Inferior parietal cortex (tissue), 1 donor: ENCODE measurements around the gene LGALS12.
"Not testable (repeated sequence)": the region's sequence is repeated elsewhere in the genome, so short reads cannot be mapped to it uniquely, and the experiment has no call there.

Experiments
- DNase-seq: peaks from one replicate; pipeline ENCODE4 v3.0.0-alpha.2; 2016; ENCODE audit errors: extremely low spot score

Gene LGALS12

DNA sequence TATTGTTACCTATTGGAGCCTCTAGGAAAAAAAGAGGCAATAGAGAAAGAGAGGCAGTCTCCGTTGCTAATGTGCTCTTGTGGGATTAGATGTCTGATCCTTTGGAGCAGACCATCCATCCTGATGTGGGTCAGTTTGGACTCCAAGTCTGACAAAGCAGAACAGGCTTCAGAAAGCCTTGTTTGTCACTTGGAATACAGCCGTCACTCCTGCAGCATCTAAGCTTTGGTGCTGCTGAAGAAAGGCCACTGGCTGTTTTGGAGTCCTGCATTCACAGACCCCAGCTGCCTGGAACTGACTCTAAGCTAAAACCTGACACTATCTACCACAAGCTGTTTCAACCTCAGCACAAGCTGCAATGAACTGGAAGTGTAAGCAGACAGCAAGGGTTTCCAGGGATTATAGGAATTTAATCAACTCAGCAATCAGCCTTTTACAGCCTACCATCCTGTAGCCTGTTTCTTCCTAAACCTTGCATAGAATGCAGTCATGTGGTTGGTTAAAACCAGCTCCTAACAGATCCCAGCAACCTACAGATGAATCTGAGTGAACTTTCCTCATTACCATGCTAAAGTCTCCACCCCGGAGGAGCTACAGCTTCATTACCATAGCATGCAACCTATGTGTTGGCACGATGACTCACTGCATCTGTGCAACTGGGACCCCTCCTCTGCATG lies 27.1 kb downstream of the LGALS12 start:
- no peak for DNase-seq

DNA sequence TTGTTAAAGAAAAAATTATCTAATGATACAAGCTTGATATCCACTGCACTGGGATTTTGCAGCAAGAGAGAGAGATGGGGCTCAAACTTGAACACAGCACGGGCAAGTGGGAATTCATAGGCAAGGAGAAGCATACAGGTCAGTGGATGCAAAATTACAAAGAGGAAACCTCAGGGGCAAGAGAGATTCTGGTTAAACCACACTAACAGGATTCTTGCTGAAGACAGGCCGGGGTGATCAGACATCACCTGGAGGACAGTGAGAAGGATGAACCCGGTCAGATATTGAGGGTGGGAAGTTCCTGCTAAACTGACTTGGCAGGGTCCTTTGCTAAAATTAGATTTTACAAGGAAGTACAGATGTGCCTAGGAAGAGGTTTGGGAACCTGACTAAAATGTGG lies 28.2 kb downstream of the LGALS12 start:
- no peak for DNase-seq

DNA sequence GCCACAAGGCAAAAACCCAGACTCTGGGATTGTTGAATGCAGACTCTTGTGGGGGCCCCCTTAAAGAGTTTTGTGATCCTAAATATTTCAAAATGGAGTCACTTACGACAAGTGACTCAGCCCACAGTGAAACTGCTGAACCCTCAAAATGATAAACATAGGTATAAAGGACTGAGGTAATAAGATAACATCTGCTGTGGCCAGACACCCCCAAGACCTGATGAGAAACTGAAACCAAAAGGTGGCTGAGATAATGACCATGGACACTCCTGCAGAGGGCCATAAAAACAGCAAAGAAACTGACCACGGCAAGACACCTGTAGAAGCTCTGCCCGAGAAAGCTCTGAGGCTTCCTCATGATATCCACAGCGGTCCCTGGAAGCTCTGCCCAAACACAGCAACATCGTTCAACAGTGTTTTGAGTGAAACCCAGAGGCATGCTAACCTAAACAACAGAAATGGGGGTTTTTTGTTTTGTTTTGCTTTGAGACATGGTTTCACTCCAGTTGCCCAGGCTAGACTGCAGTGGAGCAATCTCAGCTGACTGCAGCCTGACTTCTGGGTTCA lies 29.1 kb downstream of the LGALS12 start:
- no peak for DNase-seq

DNA sequence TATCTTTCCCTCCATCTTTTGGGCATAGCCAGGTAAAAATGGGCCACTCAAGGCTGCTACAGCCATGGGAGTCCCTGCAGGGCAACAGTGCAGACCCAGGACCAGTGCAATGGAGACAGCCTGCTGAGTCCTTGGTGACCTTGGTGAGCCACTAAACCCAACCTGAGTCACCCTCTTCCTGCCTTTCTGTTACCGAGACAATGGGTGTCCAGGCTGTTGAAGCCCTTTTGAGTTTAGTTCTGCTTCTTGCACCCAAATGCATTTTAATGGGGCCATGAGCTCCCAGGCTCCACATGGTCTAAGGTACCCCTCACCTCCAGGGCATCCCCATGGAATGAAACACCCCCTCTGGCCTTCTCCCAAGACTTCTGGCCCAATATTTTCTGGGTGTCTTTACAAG lies 29.9 kb downstream of the LGALS12 start:
- DNase-seq, result no peak

GRCh38 chr11:63536669-63537292 lies 30.9 kb downstream of the LGALS12 start, which contains the start of gene PLAAT4:
TSS of gene PLAAT4 (plus strand) at chr11:63536808. CDS start at chr11:63536869, 61 bp downstream.
- peak; percentile 72 for DNase-seq

DNA sequence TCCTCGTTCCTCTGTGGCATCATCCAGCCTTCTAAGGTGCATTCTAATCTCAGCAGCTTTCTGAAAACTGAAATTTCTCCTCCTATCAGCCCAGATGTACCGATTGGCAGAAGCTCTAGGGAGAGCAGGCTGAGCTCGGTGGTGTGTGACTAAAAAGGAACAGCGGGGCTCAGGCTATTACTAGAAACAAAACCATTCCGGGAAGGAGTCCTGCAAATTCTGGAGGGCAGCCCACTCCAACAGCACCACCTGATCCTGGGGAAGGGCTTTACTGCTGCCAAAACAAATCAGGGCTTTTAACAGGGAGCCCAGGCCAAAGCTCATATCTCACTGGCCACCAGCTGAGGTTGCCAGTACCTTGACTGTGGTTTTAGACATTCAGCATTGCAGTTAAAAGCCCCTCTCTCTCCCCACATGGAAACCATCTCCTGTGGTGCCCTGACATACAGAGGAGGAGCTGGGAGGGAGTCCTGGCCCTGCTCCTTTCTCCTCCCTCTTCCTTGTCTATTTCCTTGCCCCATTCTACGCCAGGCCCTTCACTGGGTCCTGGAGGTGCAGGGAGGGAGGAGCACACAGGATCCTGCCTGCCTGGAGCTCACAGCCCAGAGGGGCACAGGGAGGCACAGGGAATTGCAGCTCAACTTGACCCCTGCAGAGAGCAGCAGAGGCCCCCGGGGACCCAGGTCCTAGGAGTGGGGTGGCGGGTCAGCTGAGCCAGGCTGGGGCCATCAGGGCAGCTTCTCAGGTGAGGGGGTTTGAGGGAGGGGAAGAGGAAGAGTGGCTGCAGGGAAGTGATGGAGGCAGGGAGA lies 31.6 kb downstream of the LGALS12 start:
- peak; percentile 72 for DNase-seq

DNA sequence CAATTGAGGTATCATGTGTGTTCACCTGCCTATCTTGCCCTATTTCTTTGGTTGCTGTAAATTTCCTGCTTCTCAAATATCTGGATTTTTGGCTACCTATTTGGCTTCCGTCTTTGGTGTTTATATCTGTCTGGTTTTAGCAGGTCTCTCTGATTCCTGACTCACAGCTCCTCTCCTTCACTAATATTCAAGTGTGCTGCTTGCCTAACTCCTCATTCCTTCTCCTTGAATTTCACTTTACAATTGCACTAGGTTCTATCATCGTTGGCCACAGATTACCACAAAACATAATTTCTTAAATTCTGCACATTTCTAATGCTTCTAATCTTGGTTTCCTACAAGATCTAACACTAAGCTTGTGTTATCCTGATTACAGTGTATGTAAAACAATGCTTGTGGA lies 36.6 kb downstream of the LGALS12 start:
- DNase-seq, result not testable (repeated sequence)

DNA sequence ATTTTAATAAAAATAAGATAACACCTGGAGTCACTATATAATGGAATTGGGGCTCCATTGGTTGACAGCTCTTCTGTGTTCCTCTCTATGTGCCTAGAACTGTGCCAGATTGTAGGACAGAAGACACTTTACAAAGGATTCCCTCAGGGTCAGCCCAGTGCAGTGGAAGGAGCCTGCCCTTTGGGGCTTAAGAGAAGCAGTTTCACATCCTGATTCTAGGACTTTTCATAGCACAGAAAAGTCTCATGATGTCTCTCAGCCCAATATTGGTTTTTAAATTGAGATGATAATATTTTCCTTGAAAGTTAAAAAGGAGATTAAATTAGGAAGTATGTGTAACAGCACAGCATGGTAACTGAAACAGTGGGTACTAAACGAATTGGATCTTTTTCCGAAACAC lies 37.8 kb downstream of the LGALS12 start:
- no peak for DNase-seq

- no peak for DNase-seq
Observed at GRCh38 chr11:63547061-63547460, 41.2 kb downstream of the LGALS12 start.

GRCh38 chr11:63548178-63548577 lies 42.3 kb downstream of the LGALS12 start:
- no peak for DNase-seq

DNA sequence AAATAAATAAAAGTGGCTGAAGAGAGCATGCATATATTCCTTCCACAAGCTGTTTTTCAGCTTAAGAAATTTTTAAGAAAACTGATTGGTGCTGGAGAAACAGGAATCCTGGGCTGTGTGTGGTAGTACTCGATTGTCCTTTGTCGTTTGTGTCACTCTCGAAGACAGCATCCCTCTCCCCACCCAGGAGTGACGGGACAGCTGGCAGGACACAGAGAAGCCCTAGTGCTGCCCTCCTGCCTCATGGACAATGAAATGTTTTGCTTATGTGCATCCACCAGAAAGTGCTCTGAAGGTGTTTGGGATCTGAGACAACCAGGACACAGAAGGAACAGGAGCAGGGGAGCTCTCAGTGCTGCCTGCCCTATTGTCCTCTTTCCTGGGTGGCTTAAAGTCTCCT lies 43.5 kb downstream of the LGALS12 start:
- no peak for DNase-seq

DNA sequence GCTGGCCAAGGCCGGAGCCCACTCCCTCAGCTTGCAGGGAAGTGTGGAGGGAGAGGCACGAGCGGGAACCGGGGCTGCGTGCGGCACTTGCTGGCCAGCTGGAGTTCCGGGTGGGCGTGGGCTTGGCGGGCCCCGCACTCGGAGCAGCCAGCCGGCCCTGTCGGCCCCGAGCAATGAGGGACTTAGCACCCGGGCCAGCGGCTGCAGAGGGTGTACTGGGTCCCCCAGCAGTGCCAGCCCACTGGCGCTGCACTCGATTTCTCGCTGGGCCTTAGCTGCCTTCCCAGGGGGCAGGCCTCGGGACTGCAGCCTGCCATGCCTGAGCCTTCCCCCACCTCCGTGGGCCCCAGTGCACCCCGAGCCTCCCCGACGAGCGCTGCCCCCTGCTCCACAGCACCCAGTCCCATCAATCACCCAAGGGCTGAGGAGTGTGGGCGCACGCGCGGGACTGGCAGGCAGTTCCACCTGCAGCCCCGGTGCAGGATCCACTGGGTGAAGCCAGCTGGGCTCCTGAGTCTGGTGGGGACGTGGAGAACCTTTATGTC lies 44.3 kb downstream of the LGALS12 start:
- not testable (repeated sequence) for DNase-seq

- DNase-seq, result no peak
Observed at GRCh38 chr11:63551091-63551888, 45.4 kb downstream of the LGALS12 start.

GRCh38 chr11:63551889-63552266 lies 46.0 kb downstream of the LGALS12 start:
- DNase-seq, result no peak

DNA sequence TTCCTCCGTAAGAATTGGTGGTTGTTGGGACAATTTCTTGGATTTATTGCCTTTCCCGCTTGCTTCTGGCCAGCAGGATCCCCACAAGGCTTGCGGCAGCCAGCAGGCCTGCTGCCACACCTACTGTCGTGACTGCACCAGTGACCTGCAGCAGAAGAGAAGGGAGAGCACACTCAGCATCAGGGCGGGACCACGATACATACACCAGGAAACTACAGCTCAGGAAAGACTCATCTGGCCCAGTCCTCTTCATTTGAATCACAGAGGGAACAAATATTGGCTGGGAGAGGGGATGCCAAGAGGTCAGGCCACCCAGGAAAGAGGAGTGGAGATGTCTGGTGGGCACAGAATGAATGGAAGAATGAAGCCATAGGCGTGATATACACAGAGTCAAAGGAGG lies 47.0 kb downstream of the LGALS12 start:
- no peak for DNase-seq

GRCh38 chr11:63553759-63554158 lies 47.9 kb downstream of the LGALS12 start:
- DNase-seq, result no peak

DNA sequence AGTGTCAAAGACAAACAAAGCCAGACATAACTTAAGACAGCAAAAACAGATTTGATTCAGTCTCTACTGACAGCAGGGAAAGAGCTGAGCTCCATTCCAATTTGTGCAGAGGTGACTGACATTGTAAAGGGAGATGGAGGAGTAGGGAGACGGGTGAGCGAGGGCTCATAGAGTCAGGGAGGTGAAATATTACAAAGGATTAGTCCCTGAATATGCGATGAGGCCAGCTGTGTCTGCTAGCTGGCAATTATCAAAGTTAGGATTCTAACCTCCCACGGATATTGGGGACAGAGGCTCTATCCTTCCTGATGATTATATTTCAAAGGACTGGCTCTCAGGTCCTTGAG lies 49.0 kb downstream of the LGALS12 start:
- DNase-seq, result no peak

DNA sequence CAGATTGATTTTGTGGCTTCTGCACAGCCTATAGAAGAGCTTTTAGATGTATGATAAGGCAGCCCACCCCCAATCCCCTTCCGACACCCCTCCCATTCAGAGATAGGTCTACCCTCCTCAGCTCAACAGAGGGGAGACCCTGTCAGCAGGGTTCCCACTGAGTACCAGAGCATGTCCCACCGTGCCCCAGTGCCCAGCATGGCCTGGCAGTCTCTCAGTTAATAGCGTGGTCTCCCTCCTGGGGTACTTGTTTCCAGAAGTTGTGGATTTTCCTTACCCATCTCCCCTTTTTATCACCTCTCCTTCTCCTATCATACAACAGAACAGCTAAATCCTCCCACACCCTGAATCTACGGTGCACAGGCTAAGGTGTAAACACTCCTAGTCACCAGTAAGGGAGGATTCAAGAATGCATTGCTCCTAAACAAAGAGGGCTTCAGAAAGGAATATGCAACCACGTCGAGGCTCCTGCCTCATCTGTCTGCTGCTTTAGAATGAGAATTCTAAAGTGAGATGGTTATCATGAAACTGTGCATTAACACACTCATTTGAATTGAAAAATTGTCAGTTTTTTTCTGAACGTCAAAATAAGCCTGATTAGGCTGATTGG lies 50.6 kb downstream of the LGALS12 start:
- no peak for DNase-seq

GRCh38 chr11:63557570-63557969 lies 51.7 kb downstream of the LGALS12 start:
- no peak for DNase-seq

DNA sequence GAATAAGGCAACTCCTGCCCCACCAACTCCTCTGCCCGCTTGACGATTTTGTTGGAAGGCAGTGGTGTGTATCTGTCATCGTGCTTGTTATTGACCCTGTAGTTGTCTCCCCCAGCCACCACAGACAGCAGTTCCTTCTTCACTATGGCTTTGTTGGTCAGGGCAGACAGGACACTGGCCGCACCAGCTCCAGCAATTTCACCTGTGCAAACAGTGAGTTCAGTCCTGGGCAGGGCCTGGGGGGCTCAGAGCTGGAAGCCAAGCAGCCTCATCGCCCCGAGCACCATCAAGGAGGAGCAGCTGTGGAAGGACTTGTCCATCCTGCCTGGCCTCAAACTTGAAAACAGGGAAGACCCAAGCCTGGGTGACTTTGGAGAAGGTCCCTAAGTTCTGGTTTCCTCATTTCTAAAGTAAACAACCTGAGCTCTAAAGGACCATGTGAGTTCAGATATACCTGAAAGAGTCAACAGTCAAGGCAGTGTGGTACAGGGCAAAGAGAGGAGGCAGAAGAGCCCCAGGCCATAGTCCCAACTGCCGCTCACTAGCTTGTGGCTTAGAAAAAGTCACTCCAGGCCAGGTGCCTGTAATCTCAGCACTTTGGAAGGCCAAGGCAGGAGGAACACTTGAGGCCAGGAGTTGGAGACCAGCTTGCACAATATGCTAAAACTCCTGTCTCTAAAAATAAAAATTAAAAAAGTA lies 52.7 kb downstream of the LGALS12 start:
- DNase-seq, result no peak
